Measurements from ENCODE around the gene TMEM115. TPM values are rescaled to one million over a fixed set of nuclear protein-coding genes. Genes with fewer than 3 reads are reported as not detected.
A peak's percentile ranks its signal among the peaks of the same experiment; 100 is the strongest.

Gene TMEM115, protein sequence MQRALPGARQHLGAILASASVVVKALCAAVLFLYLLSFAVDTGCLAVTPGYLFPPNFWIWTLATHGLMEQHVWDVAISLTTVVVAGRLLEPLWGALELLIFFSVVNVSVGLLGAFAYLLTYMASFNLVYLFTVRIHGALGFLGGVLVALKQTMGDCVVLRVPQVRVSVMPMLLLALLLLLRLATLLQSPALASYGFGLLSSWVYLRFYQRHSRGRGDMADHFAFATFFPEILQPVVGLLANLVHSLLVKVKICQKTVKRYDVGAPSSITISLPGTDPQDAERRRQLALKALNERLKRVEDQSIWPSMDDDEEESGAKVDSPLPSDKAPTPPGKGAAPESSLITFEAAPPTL
- total RNA-seq (2014; rRNA removed) (54.9 and 56.6 TPM in 2 replicates), Bru-seq, nascent RNA (percentile 87 among the genes with signal in this experiment), BruChase-seq, experiment 1, labeled RNA remaining after a 6-hour chase (percentile 97 among the genes with signal in this experiment), BruChase-seq, experiment 2, labeled RNA remaining after a 2-hour chase (percentile 94 among the genes with signal in this experiment)
- long read RNA-seq, transcript TMEM115-201 (2 exons, 2,197 nt), result major isoform, 187 of 205 reads
- long read RNA-seq, partial matches to known transcripts, result 0 of 205 reads
- long read RNA-seq, other reads (novel, unspliced or antisense), result 18 of 205 reads

DNA sequence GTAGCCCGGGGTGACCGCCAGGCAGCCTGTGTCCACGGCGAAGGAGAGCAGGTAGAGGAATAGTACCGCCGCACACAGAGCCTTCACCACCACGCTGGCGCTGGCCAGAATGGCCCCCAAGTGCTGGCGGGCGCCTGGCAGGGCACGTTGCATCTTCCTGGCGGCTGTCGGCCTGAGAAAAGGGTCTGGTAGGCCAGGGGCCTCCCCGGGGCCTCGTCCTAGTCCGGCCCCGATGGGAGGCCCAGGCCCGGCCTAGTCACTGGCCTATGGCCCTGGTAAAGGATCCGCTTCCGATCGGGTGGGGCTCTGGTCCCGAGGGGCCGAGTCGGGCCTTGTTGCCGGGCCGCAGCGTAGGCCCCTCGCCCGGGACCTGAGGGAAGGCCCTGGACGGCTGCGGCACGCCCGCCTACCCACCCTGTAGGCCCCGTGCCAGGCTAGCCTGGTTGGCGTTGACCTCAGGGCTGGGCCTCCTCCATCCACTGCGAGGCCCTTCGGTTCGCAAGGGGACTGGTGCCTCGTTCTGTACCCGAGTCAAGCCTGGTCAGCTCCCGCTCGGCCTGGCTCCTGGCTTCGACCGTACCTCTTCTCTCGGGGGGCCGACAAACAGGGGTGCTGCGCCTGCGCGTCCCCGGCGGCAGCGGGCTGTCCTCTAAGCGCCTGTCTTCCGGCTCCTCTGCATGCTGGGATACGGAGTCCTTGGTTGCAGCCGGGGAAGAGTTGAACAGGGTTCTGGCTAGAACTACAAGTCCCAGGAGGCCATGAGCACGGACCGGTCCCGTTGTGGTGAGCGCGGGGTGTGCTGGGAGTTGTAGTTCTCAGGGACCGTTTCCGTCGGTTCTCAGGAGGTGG, at the start of gene TMEM115:
Gene TMEM115, minus strand, starts transcription at position 611 of the 849 bp plus-strand sequence. Its CDS starts 458 bp downstream, at position 153.
- BruUV-seq (replicated peaks), result TSS peak; percentile 42
- Histone ChIP-seq H2AFZ (ENCODE audit: low read length) (peak within 1 kb of the TSS; percentile 94), H3K9ac (ENCODE audit: low read length) (peak within 1 kb of the TSS; percentile 94), H3K36me3 (ENCODE audit: low read depth, low read length) (peaks cover 23% of the 10 kb centered on the region), H3K4me2 (ENCODE audit: low read length) (peak within 1 kb of the TSS; percentile 93), H3K4me1 (ENCODE audit: insufficient read depth, low read length) (peaks cover 32% of the 10 kb centered on the region), H3K9me3 (ENCODE audit: low read length) (no peaks in the 10 kb centered on the region), H3K79me2 (ENCODE audit: low read length) (peaks cover 52% of the 10 kb centered on the region), H3K27ac (ENCODE audit: low read length) (peak within 1 kb of the TSS; percentile 39), H3K4me3 (ENCODE audit: low read length) (peak within 1 kb of the TSS; percentile 85), H3K27me3 (ENCODE audit: low read length) (no peaks in the 10 kb centered on the region), H4K20me1 (ENCODE audit: low read length) (peaks cover 36% of the 10 kb centered on the region), H3F3A (ENCODE audit: low read length, unreplicated experiment) (no peaks in the 10 kb centered on the region), H3K9me2 (replicated peaks; ENCODE audit: low read length) (no peaks in the 10 kb centered on the region)
- POLR2A ChIA-PET (ENCODE audit: unreplicated experiment), result no interaction called here
- intact Hi-C loops (cut with micrococcal nuclease), result loop anchor here (1.0 kb wide), 2 partner anchors 8 to 124 kb away; no protein-coding TSS in a partner anchor
- TF ChIP-seq EZH2phosphoT487 (IDR thresholded peaks at IDR 0.05; ENCODE audit: borderline replicate concordance, low read length) (no peak), CTCF (conservative IDR thresholded peaks at IDR 0.05; ENCODE audit: low read depth, low read length) (no peak), EZH2 (IDR thresholded peaks at IDR 0.05; ENCODE audit: low read length, unreplicated experiment) (no peak)
- peak; percentile 98 for DNase-seq
- CTCF ChIA-PET, result no interaction called here
- peak; percentile 96 for ATAC-seq

- ChIA-PET POLR2A (ENCODE audit: unreplicated experiment) (no interaction called here), CTCF (no interaction called here)
Observed at GRCh38 chr3:50408443-50408944, 49.2 kb upstream of the TMEM115 start.

More at GRCh38 chr3:50408443-50408944, 49.2 kb upstream of the TMEM115 start:
- Histone ChIP-seq H4K20me1 (ENCODE audit: low read length) (no peaks in the 10 kb centered on the region), H3K9me3 (ENCODE audit: low read length) (no peaks in the 10 kb centered on the region), H3K9ac (ENCODE audit: low read length) (no peak overlapping the region), H3K79me2 (ENCODE audit: low read length) (no peaks in the 10 kb centered on the region), H3K36me3 (ENCODE audit: low read depth, low read length) (no peaks in the 10 kb centered on the region), H3K27ac (ENCODE audit: low read length) (no peak overlapping the region), H3K4me1 (ENCODE audit: insufficient read depth, low read length) (no peaks in the 10 kb centered on the region), H2AFZ (ENCODE audit: low read length) (no peak overlapping the region), H3K4me3 (ENCODE audit: low read length) (no peak overlapping the region), H3K27me3 (ENCODE audit: low read length) (peaks cover 13% of the 10 kb centered on the region), H3K4me2 (ENCODE audit: low read length) (no peak overlapping the region), H3F3A (ENCODE audit: low read length, unreplicated experiment) (no peaks in the 10 kb centered on the region), H3K9me2 (replicated peaks; ENCODE audit: low read length) (no peaks in the 10 kb centered on the region)
- ATAC-seq, result no peak
- TF ChIP-seq EZH2 (IDR thresholded peaks at IDR 0.05; ENCODE audit: low read length, unreplicated experiment), result no peak
- no peak for TF ChIP-seq CTCF (conservative IDR thresholded peaks at IDR 0.05; ENCODE audit: low read depth, low read length)
- no peak for TF ChIP-seq EZH2phosphoT487 (IDR thresholded peaks at IDR 0.05; ENCODE audit: borderline replicate concordance, low read length)
- intact Hi-C loops (cut with micrococcal nuclease), result no loop called here
- BruUV-seq (replicated peaks), result no TSS peak
- DNase-seq, result no peak

All from PC-3 (cell line).